ENCODE measurements around the gene CKAP2L.

The CKAP2L gene

GRCh38 chr2:112767693-112768330 is 3.4 kb upstream of the CKAP2L start:
- no peaks in the 10 kb centered on the region for H3K9me3 Mint-ChIP-seq
- DNase-seq = no peak
- H3K36me3 Mint-ChIP-seq (ENCODE audit: insufficient read depth) = no peaks in the 10 kb centered on the region
- ATAC-seq (replicated peaks) = no peak
- H3K27ac Mint-ChIP-seq = peak overlapping the region in 1 of 2 donors; percentile 95
- H3K4me1 Mint-ChIP-seq (ENCODE audit: low read depth in 2 of 2) = peaks cover 21 to 31% of the 10 kb centered on the region in 2 donors
- no peaks in the 10 kb centered on the region for H3K27me3 Mint-ChIP-seq
- peak overlapping the region; percentile 37 to 75 for H3K4me3 Mint-ChIP-seq

- H3K27ac Mint-ChIP-seq = no peak overlapping the region
- ATAC-seq (replicated peaks) = no peak
Observed at GRCh38 chr2:112765251-112765650, 842 bp upstream of the CKAP2L start.

DNA sequence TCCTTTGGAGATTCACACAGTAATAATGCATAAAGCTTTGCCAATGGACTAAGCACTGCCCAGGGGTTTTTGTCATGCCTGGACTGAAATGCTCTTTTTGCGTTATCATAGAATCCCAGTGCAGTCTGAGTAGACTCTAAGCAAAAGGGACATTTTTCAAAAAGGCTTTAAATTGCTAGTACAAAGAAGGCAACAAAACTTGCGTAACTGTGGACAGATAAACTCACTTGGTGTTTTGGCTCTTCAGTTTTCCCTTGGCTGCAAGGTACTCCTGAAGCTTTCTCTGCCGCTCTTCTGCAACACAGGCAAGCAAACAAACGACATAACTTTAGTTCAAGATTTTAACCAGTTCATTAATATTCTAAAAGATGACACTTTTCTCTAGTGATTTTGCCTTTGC is 2.1 kb downstream of the CKAP2L start:
- DNase-seq (no peak), ATAC-seq (replicated peaks) (no peak)
- Mint-ChIP-seq H3K27me3 (no peaks in the 10 kb centered on the region), H3K27ac (no peak overlapping the region), H3K36me3 (ENCODE audit: insufficient read depth) (no peaks in the 10 kb centered on the region), H3K4me3 (no peak overlapping the region), H3K9me3 (no peaks in the 10 kb centered on the region), H3K4me1 (ENCODE audit: low read depth in 2 of 2) (peaks cover 14 to 15% of the 10 kb centered on the region in 2 donors)

More at GRCh38 chr2:112765251-112765650, 842 bp upstream of the CKAP2L start:
- no peak for DNase-seq
- peaks cover 21 to 31% of the 10 kb centered on the region in 2 donors for H3K4me1 Mint-ChIP-seq (ENCODE audit: low read depth in 2 of 2)
- peak overlapping the region; percentile 94 to 99 for H3K4me3 Mint-ChIP-seq
- no peaks in the 10 kb centered on the region for H3K9me3 Mint-ChIP-seq
- no peaks in the 10 kb centered on the region for H3K36me3 Mint-ChIP-seq (ENCODE audit: insufficient read depth)
- H3K27me3 Mint-ChIP-seq = no peaks in the 10 kb centered on the region

DNA sequence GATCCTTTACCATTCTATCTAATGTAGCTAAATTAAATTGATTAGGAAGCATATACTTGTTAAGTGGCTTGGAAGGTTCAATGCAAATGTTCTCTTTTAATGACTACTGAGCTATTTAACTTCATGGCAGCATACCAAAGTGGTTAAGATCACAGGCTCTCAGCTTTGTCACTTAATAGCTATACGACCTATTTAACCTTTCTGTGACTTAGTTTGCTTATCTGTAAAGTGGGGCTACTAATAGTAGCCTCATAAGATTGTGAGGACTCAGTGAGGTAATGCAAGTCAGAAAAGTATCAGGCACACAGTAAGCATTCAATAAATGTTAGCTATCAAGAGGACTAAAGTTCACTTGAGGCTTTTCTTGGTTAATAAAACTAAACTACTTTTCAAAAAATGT is 4.3 kb downstream of the CKAP2L start:
- Mint-ChIP-seq H3K9me3 (no peaks in the 10 kb centered on the region), H3K27ac (no peak overlapping the region), H3K36me3 (ENCODE audit: insufficient read depth) (no peaks in the 10 kb centered on the region), H3K4me1 (ENCODE audit: low read depth in 2 of 2) (peaks cover 12 to 13% of the 10 kb centered on the region in 2 donors), H3K27me3 (no peaks in the 10 kb centered on the region), H3K4me3 (no peak overlapping the region)
- no peak for ATAC-seq (replicated peaks)
- DNase-seq = no peak

DNA sequence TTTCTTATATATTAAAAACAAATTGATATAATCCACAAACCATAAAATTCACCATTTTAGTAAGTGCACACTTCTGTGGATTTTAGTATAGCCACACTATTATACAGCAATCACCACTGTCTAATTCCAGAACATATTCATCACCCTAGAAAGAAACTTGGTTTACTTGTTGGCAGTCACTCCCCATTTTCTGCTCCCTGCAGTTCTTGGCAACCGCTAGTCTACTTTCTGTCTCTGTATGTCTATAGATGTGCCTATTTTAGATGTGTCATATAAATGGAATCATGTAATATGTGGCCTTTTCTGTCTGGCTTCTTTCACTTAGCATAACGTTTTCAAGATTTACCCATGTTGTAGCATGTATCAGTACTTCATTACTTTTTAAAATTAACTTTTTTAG is 5.7 kb downstream of the CKAP2L start:
- no peak for ATAC-seq (replicated peaks)
- DNase-seq = no peak
- no peaks in the 10 kb centered on the region for H3K36me3 Mint-ChIP-seq (ENCODE audit: insufficient read depth)
- no peaks in the 10 kb centered on the region for H3K9me3 Mint-ChIP-seq
- H3K4me1 Mint-ChIP-seq (ENCODE audit: low read depth in 2 of 2) = peaks cover 3 to 12% of the 10 kb centered on the region in 2 donors
- H3K4me3 Mint-ChIP-seq = no peak overlapping the region
- H3K27ac Mint-ChIP-seq = no peak overlapping the region
- no peaks in the 10 kb centered on the region for H3K27me3 Mint-ChIP-seq

- ATAC-seq (replicated peaks) = no peak
- Mint-ChIP-seq H3K4me3 (no peak overlapping the region), H3K36me3 (ENCODE audit: insufficient read depth) (no peaks in the 10 kb centered on the region), H3K27ac (no peak overlapping the region), H3K9me3 (no peaks in the 10 kb centered on the region), H3K4me1 (ENCODE audit: low read depth in 2 of 2) (peaks cover 3 to 12% of the 10 kb centered on the region in 2 donors), H3K27me3 (no peaks in the 10 kb centered on the region)
- DNase-seq = no peak
Observed at GRCh38 chr2:112757265-112757664, 7.1 kb downstream of the CKAP2L start.

GRCh38 chr2:112756207-112756606 is 8.2 kb downstream of the CKAP2L start:
- ATAC-seq (replicated peaks) = no peak
- DNase-seq = no peak
- Mint-ChIP-seq H3K9me3 (no peaks in the 10 kb centered on the region), H3K27me3 (no peaks in the 10 kb centered on the region), H3K4me3 (peak overlapping the region in 1 of 2 donors; percentile 37), H3K4me1 (ENCODE audit: low read depth in 2 of 2) (peaks cover 3 to 12% of the 10 kb centered on the region in 2 donors), H3K27ac (peak overlapping the region in 1 of 2 donors; percentile 45), H3K36me3 (ENCODE audit: insufficient read depth) (no peaks in the 10 kb centered on the region)

GRCh38 chr2:112755444-112755843 is 9.0 kb downstream of the CKAP2L start:
- no peaks in the 10 kb centered on the region for H3K36me3 Mint-ChIP-seq (ENCODE audit: insufficient read depth)
- H3K9me3 Mint-ChIP-seq = no peaks in the 10 kb centered on the region
- ATAC-seq (replicated peaks) (peak; percentile 66), DNase-seq (no peak)
- peak overlapping the region; percentile 36 to 45 for H3K27ac Mint-ChIP-seq
- H3K4me3 Mint-ChIP-seq = no peak overlapping the region
- H3K4me1 Mint-ChIP-seq (ENCODE audit: low read depth in 2 of 2) = peaks cover 4 to 13% of the 10 kb centered on the region in 2 donors
- no peaks in the 10 kb centered on the region for H3K27me3 Mint-ChIP-seq

- Mint-ChIP-seq H3K36me3 (ENCODE audit: insufficient read depth) (no peaks in the 10 kb centered on the region), H3K4me1 (ENCODE audit: low read depth in 2 of 2) (peaks cover 11 to 22% of the 10 kb centered on the region in 2 donors), H3K27me3 (no peaks in the 10 kb centered on the region), H3K27ac (peak overlapping the region in 1 of 2 donors; percentile 45), H3K4me3 (no peak overlapping the region), H3K9me3 (no peaks in the 10 kb centered on the region)
- ATAC-seq (replicated peaks) = no peak
- DNase-seq = no peak
Observed at GRCh38 chr2:112754564-112754963, 9.8 kb downstream of the CKAP2L start.

DNA sequence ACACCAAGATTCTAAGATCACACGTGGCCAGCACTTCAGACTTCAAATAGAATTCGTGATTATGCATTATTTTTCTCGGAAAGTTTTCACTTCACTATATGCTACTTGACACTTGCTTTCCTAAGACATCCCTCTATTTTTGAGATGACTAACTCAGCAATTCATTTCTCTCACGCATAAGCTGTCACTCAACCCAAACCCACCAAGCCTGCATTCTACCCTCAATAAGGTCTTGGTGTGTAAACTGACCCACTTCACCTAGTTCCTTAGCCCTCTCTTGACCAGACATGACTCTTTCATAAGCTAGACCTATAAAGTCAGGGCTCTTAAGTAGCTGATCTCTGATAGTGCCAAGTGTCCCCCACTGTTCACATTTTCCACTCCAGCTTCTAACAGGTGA is 11.7 kb downstream of the CKAP2L start:
- ATAC-seq (replicated peaks) = no peak
- DNase-seq = no peak
- peaks cover 11 to 22% of the 10 kb centered on the region in 2 donors for H3K4me1 Mint-ChIP-seq (ENCODE audit: low read depth in 2 of 2)
- H3K4me3 Mint-ChIP-seq = no peak overlapping the region
- no peaks in the 10 kb centered on the region for H3K36me3 Mint-ChIP-seq (ENCODE audit: insufficient read depth)
- H3K27me3 Mint-ChIP-seq = no peaks in the 10 kb centered on the region
- no peak overlapping the region for H3K27ac Mint-ChIP-seq
- no peaks in the 10 kb centered on the region for H3K9me3 Mint-ChIP-seq

- no peaks in the 10 kb centered on the region for H3K36me3 Mint-ChIP-seq (ENCODE audit: insufficient read depth)
- H3K27ac Mint-ChIP-seq = peak overlapping the region in 1 of 2 donors; percentile 95
- no peak for ATAC-seq (replicated peaks)
- no peaks in the 10 kb centered on the region for H3K9me3 Mint-ChIP-seq
- H3K4me1 Mint-ChIP-seq (ENCODE audit: low read depth in 2 of 2) = peaks cover 11 to 22% of the 10 kb centered on the region in 2 donors
- no peak for DNase-seq
- H3K27me3 Mint-ChIP-seq = no peaks in the 10 kb centered on the region
- H3K4me3 Mint-ChIP-seq = no peak overlapping the region
Observed at GRCh38 chr2:112751451-112752197, 12.8 kb downstream of the CKAP2L start.

GRCh38 chr2:112750560-112750843 is 13.9 kb downstream of the CKAP2L start:
- H3K27ac Mint-ChIP-seq = peak overlapping the region; percentile 59 to 95
- ATAC-seq (replicated peaks) (no peak), DNase-seq (no peak)
- no peaks in the 10 kb centered on the region for H3K27me3 Mint-ChIP-seq
- no peaks in the 10 kb centered on the region for H3K36me3 Mint-ChIP-seq (ENCODE audit: insufficient read depth)
- H3K4me1 Mint-ChIP-seq (ENCODE audit: low read depth in 2 of 2) = peaks cover 10 to 17% of the 10 kb centered on the region in 2 donors
- no peaks in the 10 kb centered on the region for H3K9me3 Mint-ChIP-seq
- peak overlapping the region; percentile 58 to 75 for H3K4me3 Mint-ChIP-seq

- ATAC-seq (replicated peaks) (peak; percentile 93), DNase-seq (peak; percentile 77 to 84 (median 81))
- Mint-ChIP-seq H3K27me3 (no peaks in the 10 kb centered on the region), H3K27ac (peak overlapping the region; percentile 59 to 95), H3K9me3 (no peaks in the 10 kb centered on the region), H3K4me3 (peak overlapping the region; percentile 58 to 75), H3K4me1 (ENCODE audit: low read depth in 2 of 2) (peaks cover 10 to 16% of the 10 kb centered on the region in 2 donors), H3K36me3 (ENCODE audit: insufficient read depth) (no peaks in the 10 kb centered on the region)
Observed at GRCh38 chr2:112749755-112750559, 14.5 kb downstream of the CKAP2L start.

Measured in effector memory CD8-positive, alpha-beta T cell (primary cell).